Astrocyte (in vitro differentiated cells and primary cell): ENCODE measurements around the gene VLDLR.

Source experiments
- EZH2 ChIP-seq: IDR thresholded peaks from 2 replicates; pipeline ENCODE4 v1.6.1; 2012; ENCODE audit warnings: mild to moderate bottlenecking, low read length, inconsistent platforms; ENCODE audit not compliant: insufficient read depth
- TF ChIP-seq, protein P1 (sequence below): IDR thresholded peaks from 2 replicates; pipeline ENCODE4 v1.5.1; 2011; ENCODE audit warnings: low read depth, mild to moderate bottlenecking, inconsistent platforms, low read length, moderate library complexity; ENCODE audit not compliant: insufficient read depth

DNA sequence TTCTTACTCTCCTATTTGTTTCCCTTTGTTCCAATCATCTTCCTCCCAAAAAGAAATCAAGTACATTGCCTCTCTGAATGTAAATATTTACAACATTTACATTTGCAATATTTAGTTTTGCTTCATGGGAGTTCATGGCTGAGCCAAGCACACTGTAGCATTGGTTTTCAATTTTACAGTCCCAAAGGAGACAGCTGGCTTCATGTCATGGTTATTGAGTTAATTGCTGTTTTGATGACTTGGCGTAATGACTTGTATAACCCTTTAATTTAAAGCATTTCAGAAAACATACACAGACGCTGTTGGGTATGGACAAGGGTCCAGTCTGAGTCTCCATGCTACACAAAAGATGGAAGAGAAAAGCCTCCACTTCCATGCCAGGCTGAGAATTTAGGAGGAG is 25.6 kb upstream of the VLDLR start:
- TF ChIP-seq, protein P1, sequence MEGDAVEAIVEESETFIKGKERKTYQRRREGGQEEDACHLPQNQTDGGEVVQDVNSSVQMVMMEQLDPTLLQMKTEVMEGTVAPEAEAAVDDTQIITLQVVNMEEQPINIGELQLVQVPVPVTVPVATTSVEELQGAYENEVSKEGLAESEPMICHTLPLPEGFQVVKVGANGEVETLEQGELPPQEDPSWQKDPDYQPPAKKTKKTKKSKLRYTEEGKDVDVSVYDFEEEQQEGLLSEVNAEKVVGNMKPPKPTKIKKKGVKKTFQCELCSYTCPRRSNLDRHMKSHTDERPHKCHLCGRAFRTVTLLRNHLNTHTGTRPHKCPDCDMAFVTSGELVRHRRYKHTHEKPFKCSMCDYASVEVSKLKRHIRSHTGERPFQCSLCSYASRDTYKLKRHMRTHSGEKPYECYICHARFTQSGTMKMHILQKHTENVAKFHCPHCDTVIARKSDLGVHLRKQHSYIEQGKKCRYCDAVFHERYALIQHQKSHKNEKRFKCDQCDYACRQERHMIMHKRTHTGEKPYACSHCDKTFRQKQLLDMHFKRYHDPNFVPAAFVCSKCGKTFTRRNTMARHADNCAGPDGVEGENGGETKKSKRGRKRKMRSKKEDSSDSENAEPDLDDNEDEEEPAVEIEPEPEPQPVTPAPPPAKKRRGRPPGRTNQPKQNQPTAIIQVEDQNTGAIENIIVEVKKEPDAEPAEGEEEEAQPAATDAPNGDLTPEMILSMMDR = no peak
- no peak for TF ChIP-seq EZH2
